HEK293 (cell line): ENCODE results near the gene SMAD1.

ENCODE experiments used
- CTCF ChIP-seq: fragments of 450-650 bp; formaldehyde crosslinking; IDR thresholded peaks from 2 replicates; pipeline ENCODE4 v1.5.1; 2016; ENCODE audit warnings: missing biosample characterization, missing genetic modification characterization
- KLF10 ChIP-seq: fragments of 450-650 bp; IDR thresholded peaks from 2 replicates; pipeline ENCODE4 v1.5.1; 2018; ENCODE audit warnings: missing biosample characterization, mild to moderate bottlenecking, missing genetic modification characterization
- MYNN ChIP-seq: fragments of 450-650 bp; formaldehyde crosslinking; IDR thresholded peaks from 2 replicates; pipeline ENCODE4 v1.5.1; 2016; ENCODE audit warnings: missing biosample characterization, missing genetic modification characterization, borderline replicate concordance
- PRDM2 ChIP-seq: fragments of 450-650 bp; formaldehyde crosslinking; IDR thresholded peaks from 2 replicates; pipeline ENCODE4 v1.5.1; 2016; ENCODE audit warnings: missing biosample characterization, missing genetic modification characterization, borderline replicate concordance
- ZBTB10 ChIP-seq: fragments of 450-650 bp; formaldehyde crosslinking; IDR thresholded peaks from 2 replicates; pipeline ENCODE4 v1.5.1; 2016; ENCODE audit warnings: missing biosample characterization, missing genetic modification characterization
- ZBTB11 ChIP-seq: fragments of 450-650 bp; formaldehyde crosslinking; conservative IDR thresholded peaks from 2 replicates; pipeline ENCODE4 v1.5.1; 2016; ENCODE audit warnings: low read depth, missing biosample characterization, missing genetic modification characterization
- ZNF626 ChIP-seq: fragments of 450-650 bp; sonication (Bioruptor Pico); formaldehyde crosslinking; IDR thresholded peaks from 2 replicates; pipeline ENCODE4 v1.5.1; 2018; ENCODE audit warnings: missing biosample characterization, missing genetic modification characterization, inconsistent platforms
- ZNF660 ChIP-seq: fragments of 450-650 bp; IDR thresholded peaks from 2 replicates; pipeline ENCODE4 v1.5.1; 2018; ENCODE audit warnings: missing biosample characterization, mild to moderate bottlenecking, missing genetic modification characterization
- ZNF692 ChIP-seq: fragments of 450-650 bp; formaldehyde crosslinking; IDR thresholded peaks from 2 replicates; pipeline ENCODE4 v1.5.1; 2016; ENCODE audit warnings: missing biosample characterization, missing genetic modification characterization
- ZNF747 ChIP-seq: fragments of 450-650 bp; formaldehyde crosslinking; IDR thresholded peaks from 2 replicates; pipeline ENCODE4 v1.5.1; 2016; ENCODE audit warnings: missing biosample characterization, missing genetic modification characterization
- ZSCAN18 ChIP-seq: fragments of 450-650 bp; formaldehyde crosslinking; IDR thresholded peaks from 2 replicates; pipeline ENCODE4 v1.5.1; 2016; ENCODE audit warnings: missing biosample characterization, missing genetic modification characterization
- ZSCAN30 ChIP-seq: fragments of 450-650 bp; IDR thresholded peaks from 2 replicates; pipeline ENCODE4 v1.5.1; 2018; ENCODE audit warnings: missing biosample characterization, mild to moderate bottlenecking, missing genetic modification characterization, moderate library complexity

GRCh38 chr4:145546175-145546915 lies 64.7 kb downstream of the SMAD1 start:
- TF ChIP-seq ZNF747: no peak
- no peak for TF ChIP-seq CTCF (tag by site-specific recombination)
- TF ChIP-seq ZNF692 (tag by site-specific recombination): no peak
- TF ChIP-seq ZSCAN30 (tag by site-specific recombination): no peak
- no peak for TF ChIP-seq ZNF626 (tag by site-specific recombination)
- no peak for TF ChIP-seq PRDM2 (tag by site-specific recombination)
- TF ChIP-seq KLF10: no peak
- no peak for TF ChIP-seq ZBTB11 (tag by site-specific recombination)
- TF ChIP-seq ZBTB10: no peak
- no peak for TF ChIP-seq ZNF660
- TF ChIP-seq MYNN: no peak
- TF ChIP-seq ZSCAN18: no peak
